ENCODE results near the gene DMD. TPM values are rescaled to one million over a fixed set of nuclear protein-coding genes. Genes with fewer than 3 reads are reported as not detected.

Gene DMD
- total and polyA plus RNA-seq, 2 donors (not counting 1 experiment from before 2014, with no cell fraction given): 5.1 to 7.2 TPM

GRCh38 chrX:33062041-33062440 is 149.3 kb downstream of the DMD start:
- Histone ChIP-seq H3K27me3 (ENCODE audit: control insufficient read depth, insufficient read depth, low read length) (no peaks in the 10 kb centered on the region), H3K4me3 (replicated peaks in 1 of 4; ENCODE audit: control extremely low read depth in 1 of 4, insufficient read depth in 1 of 4, low read depth in 3 of 4, low read length in 4 of 4) (no peak overlapping the region)

GRCh38 chrX:33053001-33053400 is 158.3 kb downstream of the DMD start:
- no peaks in the 10 kb centered on the region for H3K4me1 ChIP-seq (ENCODE audit: control insufficient read depth, extremely low read depth, insufficient read depth, low read length)
- no peak for DNase-seq (ENCODE audit: low read depth in 2 of 2)
- no peak overlapping the region for H3K4me2 ChIP-seq (ENCODE audit: extremely low read depth, insufficient read depth, low read length)
- H3K9me3 ChIP-seq (ENCODE audit: control insufficient read depth, insufficient read depth, low read depth, low read length): no peaks in the 10 kb centered on the region
- no peak overlapping the region for H3K27ac ChIP-seq (ENCODE audit: insufficient read depth, low read length)
- TF ChIP-seq CTCF (conservative IDR thresholded peaks at IDR 0.05 in 1 of 2, IDR thresholded peaks at IDR 0.05 in 1 of 2; ENCODE audit: low read depth in 1 of 2, low read length in 2 of 2): no peak
- TF ChIP-seq EZH2 (IDR thresholded peaks at IDR 0.05; ENCODE audit: low read length, missing control alignments): no peak
- no peak overlapping the region for H3K4me3 ChIP-seq (replicated peaks in 1 of 4; ENCODE audit: control extremely low read depth in 1 of 4, insufficient read depth in 1 of 4, low read depth in 3 of 4, low read length in 4 of 4)
- H3K36me3 ChIP-seq (ENCODE audit: control insufficient read depth, insufficient read depth, low read length): no peaks in the 10 kb centered on the region
- H3K9ac ChIP-seq (ENCODE audit: insufficient read depth, low read length): no peak overlapping the region
- H4K20me1 ChIP-seq (ENCODE audit: control insufficient read depth, extremely low read depth, insufficient read depth, low read length): no peaks in the 10 kb centered on the region
- no peaks in the 10 kb centered on the region for H3K79me2 ChIP-seq (ENCODE audit: control insufficient read depth, insufficient read depth, low read length)
- H3K27me3 ChIP-seq (ENCODE audit: control insufficient read depth, insufficient read depth, low read length): no peaks in the 10 kb centered on the region
- no peak overlapping the region for H2AFZ ChIP-seq (ENCODE audit: low read length)

More at GRCh38 chrX:33062041-33062440, 149.3 kb downstream of the DMD start:
- no peaks in the 10 kb centered on the region for H3K9me3 ChIP-seq (ENCODE audit: control insufficient read depth, insufficient read depth, low read depth, low read length)
- no peak overlapping the region for H2AFZ ChIP-seq (ENCODE audit: low read length)
- TF ChIP-seq CTCF (conservative IDR thresholded peaks at IDR 0.05 in 1 of 2, IDR thresholded peaks at IDR 0.05 in 1 of 2; ENCODE audit: low read depth in 1 of 2, low read length in 2 of 2) (no peak), EZH2 (IDR thresholded peaks at IDR 0.05; ENCODE audit: low read length, missing control alignments) (no peak)
- H3K9ac ChIP-seq (ENCODE audit: insufficient read depth, low read length): no peak overlapping the region
- DNase-seq (ENCODE audit: low read depth in 2 of 2): no peak
- H3K4me2 ChIP-seq (ENCODE audit: extremely low read depth, insufficient read depth, low read length): no peak overlapping the region
- H3K36me3 ChIP-seq (ENCODE audit: control insufficient read depth, insufficient read depth, low read length): no peaks in the 10 kb centered on the region
- no peaks in the 10 kb centered on the region for H3K4me1 ChIP-seq (ENCODE audit: control insufficient read depth, extremely low read depth, insufficient read depth, low read length)
- H3K27ac ChIP-seq (ENCODE audit: insufficient read depth, low read length): no peak overlapping the region
- no peaks in the 10 kb centered on the region for H3K79me2 ChIP-seq (ENCODE audit: control insufficient read depth, insufficient read depth, low read length)
- H4K20me1 ChIP-seq (ENCODE audit: control insufficient read depth, extremely low read depth, insufficient read depth, low read length): no peaks in the 10 kb centered on the region

- no peak overlapping the region for H2AFZ ChIP-seq (ENCODE audit: low read length)
- H3K79me2 ChIP-seq (ENCODE audit: control insufficient read depth, insufficient read depth, low read length): no peaks in the 10 kb centered on the region
- H3K4me2 ChIP-seq (ENCODE audit: extremely low read depth, insufficient read depth, low read length): no peak overlapping the region
- H3K27ac ChIP-seq (ENCODE audit: insufficient read depth, low read length): no peak overlapping the region
- no peaks in the 10 kb centered on the region for H3K4me1 ChIP-seq (ENCODE audit: control insufficient read depth, extremely low read depth, insufficient read depth, low read length)
- TF ChIP-seq EZH2 (IDR thresholded peaks at IDR 0.05; ENCODE audit: low read length, missing control alignments) (no peak), CTCF (conservative IDR thresholded peaks at IDR 0.05 in 1 of 2, IDR thresholded peaks at IDR 0.05 in 1 of 2; ENCODE audit: low read depth in 1 of 2, low read length in 2 of 2) (no peak)
- DNase-seq (ENCODE audit: low read depth in 2 of 2): no peak
- H3K9ac ChIP-seq (ENCODE audit: insufficient read depth, low read length): no peak overlapping the region
- H3K4me3 ChIP-seq (replicated peaks in 1 of 4; ENCODE audit: control extremely low read depth in 1 of 4, insufficient read depth in 1 of 4, low read depth in 3 of 4, low read length in 4 of 4): no peak overlapping the region
- H3K27me3 ChIP-seq (ENCODE audit: control insufficient read depth, insufficient read depth, low read length): no peaks in the 10 kb centered on the region
- H3K36me3 ChIP-seq (ENCODE audit: control insufficient read depth, insufficient read depth, low read length): no peaks in the 10 kb centered on the region
- H3K9me3 ChIP-seq (ENCODE audit: control insufficient read depth, insufficient read depth, low read depth, low read length): no peaks in the 10 kb centered on the region
- no peaks in the 10 kb centered on the region for H4K20me1 ChIP-seq (ENCODE audit: control insufficient read depth, extremely low read depth, insufficient read depth, low read length)
Measured at GRCh38 chrX:33045882-33046281, 165.5 kb downstream of the DMD start.
